HL-60 (cell line): ENCODE results near the gene EGFLAM.

Source experiments
- GABPA ChIP-seq: IDR thresholded peaks from 2 replicates; pipeline ENCODE4 v1.6.1; 2012; ENCODE audit warnings: low read depth
- POLR2AphosphoS5 ChIP-seq: IDR thresholded peaks from 2 replicates; pipeline ENCODE4 v1.6.1; 2012; ENCODE audit warnings: low read depth
- TF ChIP-seq, protein P1 (sequence below): IDR thresholded peaks from one replicate; pipeline ENCODE4 v1.5.1; 2011; ENCODE audit warnings: low read length, control low read depth, inconsistent platforms; ENCODE audit not compliant: insufficient read depth
- TF ChIP-seq, protein P2 (sequence below): IDR thresholded peaks from 2 replicates; pipeline ENCODE4 v1.6.1; 2012; ENCODE audit warnings: low read depth; ENCODE audit not compliant: insufficient replicate concordance

DNA sequence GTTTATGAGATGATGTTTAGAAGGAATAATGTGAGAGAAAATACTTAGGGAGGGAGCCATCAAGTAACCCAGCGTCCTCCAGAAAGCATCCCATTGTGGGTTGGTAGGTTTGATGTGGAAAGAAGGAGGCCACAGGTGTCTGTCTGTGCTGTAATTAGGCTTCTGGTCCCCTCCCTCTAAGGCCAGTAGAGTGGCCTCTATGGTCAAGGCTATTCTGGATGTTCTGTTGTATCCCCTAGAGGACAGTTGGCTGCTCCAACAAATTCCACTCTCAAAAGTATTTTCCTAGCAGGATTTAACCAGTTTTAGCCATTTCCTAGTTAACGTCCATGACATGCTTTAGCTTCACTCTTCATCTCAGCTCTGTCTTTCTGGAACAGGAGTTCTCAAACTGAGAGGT lies 106.5 kb downstream of the EGFLAM start:
- TF ChIP-seq POLR2AphosphoS5 (no peak), GABPA (no peak)
- TF ChIP-seq, protein P1, sequence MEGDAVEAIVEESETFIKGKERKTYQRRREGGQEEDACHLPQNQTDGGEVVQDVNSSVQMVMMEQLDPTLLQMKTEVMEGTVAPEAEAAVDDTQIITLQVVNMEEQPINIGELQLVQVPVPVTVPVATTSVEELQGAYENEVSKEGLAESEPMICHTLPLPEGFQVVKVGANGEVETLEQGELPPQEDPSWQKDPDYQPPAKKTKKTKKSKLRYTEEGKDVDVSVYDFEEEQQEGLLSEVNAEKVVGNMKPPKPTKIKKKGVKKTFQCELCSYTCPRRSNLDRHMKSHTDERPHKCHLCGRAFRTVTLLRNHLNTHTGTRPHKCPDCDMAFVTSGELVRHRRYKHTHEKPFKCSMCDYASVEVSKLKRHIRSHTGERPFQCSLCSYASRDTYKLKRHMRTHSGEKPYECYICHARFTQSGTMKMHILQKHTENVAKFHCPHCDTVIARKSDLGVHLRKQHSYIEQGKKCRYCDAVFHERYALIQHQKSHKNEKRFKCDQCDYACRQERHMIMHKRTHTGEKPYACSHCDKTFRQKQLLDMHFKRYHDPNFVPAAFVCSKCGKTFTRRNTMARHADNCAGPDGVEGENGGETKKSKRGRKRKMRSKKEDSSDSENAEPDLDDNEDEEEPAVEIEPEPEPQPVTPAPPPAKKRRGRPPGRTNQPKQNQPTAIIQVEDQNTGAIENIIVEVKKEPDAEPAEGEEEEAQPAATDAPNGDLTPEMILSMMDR = no peak
- TF ChIP-seq, protein P2, sequence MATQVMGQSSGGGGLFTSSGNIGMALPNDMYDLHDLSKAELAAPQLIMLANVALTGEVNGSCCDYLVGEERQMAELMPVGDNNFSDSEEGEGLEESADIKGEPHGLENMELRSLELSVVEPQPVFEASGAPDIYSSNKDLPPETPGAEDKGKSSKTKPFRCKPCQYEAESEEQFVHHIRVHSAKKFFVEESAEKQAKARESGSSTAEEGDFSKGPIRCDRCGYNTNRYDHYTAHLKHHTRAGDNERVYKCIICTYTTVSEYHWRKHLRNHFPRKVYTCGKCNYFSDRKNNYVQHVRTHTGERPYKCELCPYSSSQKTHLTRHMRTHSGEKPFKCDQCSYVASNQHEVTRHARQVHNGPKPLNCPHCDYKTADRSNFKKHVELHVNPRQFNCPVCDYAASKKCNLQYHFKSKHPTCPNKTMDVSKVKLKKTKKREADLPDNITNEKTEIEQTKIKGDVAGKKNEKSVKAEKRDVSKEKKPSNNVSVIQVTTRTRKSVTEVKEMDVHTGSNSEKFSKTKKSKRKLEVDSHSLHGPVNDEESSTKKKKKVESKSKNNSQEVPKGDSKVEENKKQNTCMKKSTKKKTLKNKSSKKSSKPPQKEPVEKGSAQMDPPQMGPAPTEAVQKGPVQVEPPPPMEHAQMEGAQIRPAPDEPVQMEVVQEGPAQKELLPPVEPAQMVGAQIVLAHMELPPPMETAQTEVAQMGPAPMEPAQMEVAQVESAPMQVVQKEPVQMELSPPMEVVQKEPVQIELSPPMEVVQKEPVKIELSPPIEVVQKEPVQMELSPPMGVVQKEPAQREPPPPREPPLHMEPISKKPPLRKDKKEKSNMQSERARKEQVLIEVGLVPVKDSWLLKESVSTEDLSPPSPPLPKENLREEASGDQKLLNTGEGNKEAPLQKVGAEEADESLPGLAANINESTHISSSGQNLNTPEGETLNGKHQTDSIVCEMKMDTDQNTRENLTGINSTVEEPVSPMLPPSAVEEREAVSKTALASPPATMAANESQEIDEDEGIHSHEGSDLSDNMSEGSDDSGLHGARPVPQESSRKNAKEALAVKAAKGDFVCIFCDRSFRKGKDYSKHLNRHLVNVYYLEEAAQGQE = no peak
